ENCODE data around the gene CCPG1. TPM values are rescaled to one million over a fixed set of nuclear protein-coding genes. Genes with fewer than 3 reads are reported as not detected.
"Not testable (repeated sequence)": the region's sequence is repeated elsewhere in the genome, so short reads cannot be mapped to it uniquely, and the experiment has no call there.

Gene CCPG1
- polyA plus RNA-seq, 3 donors = 21.1 to 196 (median 145) TPM

DNA sequence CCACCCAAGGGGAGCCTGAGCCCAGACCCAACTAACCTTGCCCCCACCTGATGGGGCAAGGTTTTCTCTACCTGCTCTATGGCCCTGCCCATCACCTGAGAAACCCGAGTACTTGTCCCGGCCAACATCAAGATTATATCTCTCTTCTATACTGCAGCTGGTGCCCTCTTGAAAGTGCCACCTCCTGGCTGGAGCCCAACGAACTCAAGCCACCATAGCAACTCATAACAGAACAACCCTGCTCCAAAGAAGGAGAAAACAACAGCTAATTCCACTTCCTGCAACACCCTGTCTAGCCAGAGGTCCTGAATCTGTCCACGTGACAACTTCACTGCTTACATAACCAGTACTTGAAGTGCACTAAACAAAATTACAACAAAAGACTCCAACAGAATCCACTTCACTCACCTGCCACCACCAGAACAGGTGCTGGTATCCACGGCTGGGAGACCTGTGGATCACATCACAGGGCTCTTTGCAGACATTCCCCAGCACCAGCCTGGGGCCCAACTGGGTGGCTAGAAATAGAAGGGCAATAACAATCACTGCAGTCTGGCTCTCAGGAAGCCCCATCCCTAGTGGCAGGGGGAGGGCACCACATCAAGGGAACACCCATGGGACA lies 49.4 kb upstream of the CCPG1 start:
- Mint-ChIP-seq H3K36me3 (no peaks in the 10 kb centered on the region), H3K27ac (no peak overlapping the region), H3K9me3 (peaks cover 13 to 34% (median 29%) of the 10 kb centered on the region in 7 donors), H3K4me1 (no peaks in the 10 kb centered on the region), H3K4me3 (no peak overlapping the region), H3K27me3 (ENCODE audit: low read depth in 3 of 3) (peaks cover 0 to 2% (median 0%) of the 10 kb centered on the region in 3 donors)
- no peak for DNase-seq
- TF ChIP-seq, protein P1, sequence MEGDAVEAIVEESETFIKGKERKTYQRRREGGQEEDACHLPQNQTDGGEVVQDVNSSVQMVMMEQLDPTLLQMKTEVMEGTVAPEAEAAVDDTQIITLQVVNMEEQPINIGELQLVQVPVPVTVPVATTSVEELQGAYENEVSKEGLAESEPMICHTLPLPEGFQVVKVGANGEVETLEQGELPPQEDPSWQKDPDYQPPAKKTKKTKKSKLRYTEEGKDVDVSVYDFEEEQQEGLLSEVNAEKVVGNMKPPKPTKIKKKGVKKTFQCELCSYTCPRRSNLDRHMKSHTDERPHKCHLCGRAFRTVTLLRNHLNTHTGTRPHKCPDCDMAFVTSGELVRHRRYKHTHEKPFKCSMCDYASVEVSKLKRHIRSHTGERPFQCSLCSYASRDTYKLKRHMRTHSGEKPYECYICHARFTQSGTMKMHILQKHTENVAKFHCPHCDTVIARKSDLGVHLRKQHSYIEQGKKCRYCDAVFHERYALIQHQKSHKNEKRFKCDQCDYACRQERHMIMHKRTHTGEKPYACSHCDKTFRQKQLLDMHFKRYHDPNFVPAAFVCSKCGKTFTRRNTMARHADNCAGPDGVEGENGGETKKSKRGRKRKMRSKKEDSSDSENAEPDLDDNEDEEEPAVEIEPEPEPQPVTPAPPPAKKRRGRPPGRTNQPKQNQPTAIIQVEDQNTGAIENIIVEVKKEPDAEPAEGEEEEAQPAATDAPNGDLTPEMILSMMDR (IDR thresholded peaks at IDR 0.05) = no peak
- Histone ChIP-seq H3K27me3 (ENCODE audit: control insufficient read depth in 2 of 2, insufficient read depth in 2 of 2, low read length in 2 of 2) (no peaks in the 10 kb centered on the region), H3K9ac (ENCODE audit: insufficient read depth, low read length, poor library complexity, severe bottlenecking) (no peak overlapping the region), H3K4me1 (ENCODE audit: control insufficient read depth in 1 of 2, insufficient read depth in 2 of 2, low read length in 2 of 2) (no peaks in the 10 kb centered on the region), H2AFZ (ENCODE audit: insufficient read depth, low read depth, low read length, poor library complexity, severe bottlenecking) (no peak overlapping the region), H3K27ac (ENCODE audit: low read depth in 1 of 2, low read length in 2 of 2) (no peak overlapping the region), H3K36me3 (replicated peaks in 1 of 2; ENCODE audit: control insufficient read depth in 1 of 2, insufficient read depth in 2 of 2, low read length in 2 of 2) (no peaks in the 10 kb centered on the region), H3K4me2 (replicated peaks; ENCODE audit: extremely low read depth, low read length, poor library complexity, severe bottlenecking) (no peak overlapping the region), H4K20me1 (ENCODE audit: insufficient read depth, low read length) (no peaks in the 10 kb centered on the region), H3K79me2 (ENCODE audit: insufficient read depth, low read length) (no peaks in the 10 kb centered on the region), H3K9me3 (replicated peaks in 1 of 2; ENCODE audit: control insufficient read depth in 1 of 2, insufficient read depth in 1 of 2, low read length in 2 of 2) (peaks cover 4 to 14% of the 10 kb centered on the region in 2 donors), H3K4me3 (replicated peaks in 1 of 3; ENCODE audit: low read depth in 2 of 3, low read length in 3 of 3) (no peak overlapping the region)
- intact Hi-C loops (cut with micrococcal nuclease) = no loop called here
- WGBS (ENCODE audit: insufficient coverage) = 89% methylated on average over 4 of the region's 5 CpGs

DNA sequence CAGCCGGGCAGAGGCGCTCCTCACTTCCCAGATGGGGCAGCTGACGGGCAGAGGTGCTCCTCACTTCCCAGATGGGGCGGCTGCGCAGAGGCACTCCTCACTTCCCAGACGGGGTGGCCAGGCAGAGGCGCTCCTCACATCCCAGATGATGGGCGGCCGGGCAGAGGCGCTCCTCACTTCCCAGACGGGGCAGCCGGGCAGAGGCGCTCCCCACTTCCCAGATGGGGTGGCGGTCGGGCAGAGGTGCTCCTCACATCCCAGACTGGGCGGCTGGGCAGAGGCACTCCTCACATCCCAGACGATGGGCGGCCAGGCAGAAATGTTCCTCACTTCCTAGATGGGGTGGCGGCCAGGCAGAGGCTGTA lies 38.9 kb upstream of the CCPG1 start:
- 100% methylated on average over 5 of the region's 19 CpGs for WGBS (ENCODE audit: insufficient coverage)
- H3K27me3 ChIP-seq (ENCODE audit: control insufficient read depth in 2 of 2, insufficient read depth in 2 of 2, low read length in 2 of 2); H4K20me1 ChIP-seq (ENCODE audit: insufficient read depth, low read length); H3K4me1 ChIP-seq (ENCODE audit: control insufficient read depth in 1 of 2, insufficient read depth in 2 of 2, low read length in 2 of 2); H3K4me2 ChIP-seq (replicated peaks; ENCODE audit: extremely low read depth, low read length, poor library complexity, severe bottlenecking); H3K9ac ChIP-seq (ENCODE audit: insufficient read depth, low read length, poor library complexity, severe bottlenecking); intact Hi-C loops (cut with micrococcal nuclease); H3K27me3 Mint-ChIP-seq (ENCODE audit: low read depth in 3 of 3); H3K4me1 Mint-ChIP-seq; H3K4me3 ChIP-seq (replicated peaks in 1 of 3; ENCODE audit: low read depth in 2 of 3, low read length in 3 of 3); H3K79me2 ChIP-seq (ENCODE audit: insufficient read depth, low read length); H3K4me3 Mint-ChIP-seq; H3K27ac Mint-ChIP-seq; H3K27ac ChIP-seq (ENCODE audit: low read depth in 1 of 2, low read length in 2 of 2); H3K36me3 Mint-ChIP-seq; H3K36me3 ChIP-seq (replicated peaks in 1 of 2; ENCODE audit: control insufficient read depth in 1 of 2, insufficient read depth in 2 of 2, low read length in 2 of 2); H2AFZ ChIP-seq (ENCODE audit: insufficient read depth, low read depth, low read length, poor library complexity, severe bottlenecking); DNase-seq: not testable (repeated sequence)
- peaks cover 11 to 23% of the 10 kb centered on the region in 2 donors for H3K9me3 ChIP-seq (replicated peaks in 1 of 2; ENCODE audit: control insufficient read depth in 1 of 2, insufficient read depth in 1 of 2, low read length in 2 of 2)
- peaks cover 12 to 42% (median 28%) of the 10 kb centered on the region in 7 donors for H3K9me3 Mint-ChIP-seq

DNA sequence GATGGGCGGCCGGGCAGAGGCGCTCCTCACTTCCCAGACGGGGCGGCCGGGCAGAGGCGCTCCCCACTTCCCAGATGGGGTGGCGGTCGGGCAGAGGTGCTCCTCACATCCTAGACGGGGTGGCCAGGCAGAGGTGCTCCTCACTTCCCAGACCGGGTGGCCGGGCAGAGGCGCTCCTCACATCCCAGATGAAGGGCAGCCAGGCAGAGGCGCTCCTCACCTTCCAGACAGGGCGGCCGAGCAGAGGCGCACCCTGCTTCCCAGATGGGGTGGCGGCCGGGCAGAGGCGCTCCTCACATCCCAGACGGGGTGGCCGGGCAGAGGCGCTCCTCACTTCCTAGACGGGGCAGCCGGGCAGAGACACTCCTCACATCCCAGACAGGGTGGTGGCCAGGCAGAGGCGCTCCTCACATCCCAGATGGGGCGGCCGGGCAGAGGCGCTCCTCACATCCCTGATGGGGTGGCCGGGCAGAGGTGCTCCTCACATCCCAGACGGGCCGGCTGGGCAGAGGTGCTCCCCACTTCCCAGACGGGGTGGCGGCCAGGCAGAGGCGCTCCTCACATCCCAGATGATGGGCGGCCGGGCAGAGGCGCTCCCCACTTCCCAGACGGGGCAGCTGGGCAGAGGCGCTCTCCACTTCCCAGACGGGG lies 38.3 kb upstream of the CCPG1 start:
- H3K9me3 Mint-ChIP-seq = peaks cover 12 to 42% (median 28%) of the 10 kb centered on the region in 7 donors
- H3K4me1 Mint-ChIP-seq; H3K9ac ChIP-seq (ENCODE audit: insufficient read depth, low read length, poor library complexity, severe bottlenecking); H4K20me1 ChIP-seq (ENCODE audit: insufficient read depth, low read length); H3K4me2 ChIP-seq (replicated peaks; ENCODE audit: extremely low read depth, low read length, poor library complexity, severe bottlenecking); intact Hi-C loops (cut with micrococcal nuclease); H3K79me2 ChIP-seq (ENCODE audit: insufficient read depth, low read length); H2AFZ ChIP-seq (ENCODE audit: insufficient read depth, low read depth, low read length, poor library complexity, severe bottlenecking); H3K27me3 ChIP-seq (ENCODE audit: control insufficient read depth in 2 of 2, insufficient read depth in 2 of 2, low read length in 2 of 2); H3K4me1 ChIP-seq (ENCODE audit: control insufficient read depth in 1 of 2, insufficient read depth in 2 of 2, low read length in 2 of 2); H3K36me3 Mint-ChIP-seq; DNase-seq; H3K4me3 Mint-ChIP-seq; H3K27me3 Mint-ChIP-seq (ENCODE audit: low read depth in 3 of 3); H3K27ac Mint-ChIP-seq; H3K27ac ChIP-seq (ENCODE audit: low read depth in 1 of 2, low read length in 2 of 2); H3K4me3 ChIP-seq (replicated peaks in 1 of 3; ENCODE audit: low read depth in 2 of 3, low read length in 3 of 3); H3K36me3 ChIP-seq (replicated peaks in 1 of 2; ENCODE audit: control insufficient read depth in 1 of 2, insufficient read depth in 2 of 2, low read length in 2 of 2): not testable (repeated sequence)
- 98% methylated on average over 31 of the region's 41 CpGs for WGBS (ENCODE audit: insufficient coverage)
- peaks cover 11 to 23% of the 10 kb centered on the region in 2 donors for H3K9me3 ChIP-seq (replicated peaks in 1 of 2; ENCODE audit: control insufficient read depth in 1 of 2, insufficient read depth in 1 of 2, low read length in 2 of 2)

DNA sequence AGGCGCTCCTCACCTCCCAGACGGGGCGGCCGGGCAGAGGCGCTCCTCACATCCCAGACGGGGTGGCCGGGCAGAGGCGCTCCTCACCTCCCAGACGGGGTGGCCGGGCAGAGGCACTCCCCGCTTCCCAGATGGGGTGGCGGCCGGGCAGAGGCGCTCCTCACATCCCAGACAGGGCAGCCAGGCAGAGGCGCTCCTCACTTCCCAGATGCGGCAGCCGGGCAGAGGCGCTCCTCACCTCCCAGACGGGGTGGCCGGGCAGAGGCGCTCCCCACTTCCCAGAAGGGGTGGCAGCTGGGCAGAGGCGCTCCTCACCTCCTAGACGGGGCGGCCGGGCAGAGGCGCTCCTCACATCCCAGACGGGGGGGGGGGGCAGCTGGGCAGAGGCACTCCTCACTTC lies 37.8 kb upstream of the CCPG1 start:
- H3K4me3 Mint-ChIP-seq; H3K27me3 ChIP-seq (ENCODE audit: control insufficient read depth in 2 of 2, insufficient read depth in 2 of 2, low read length in 2 of 2); H3K27me3 Mint-ChIP-seq (ENCODE audit: low read depth in 3 of 3); H3K79me2 ChIP-seq (ENCODE audit: insufficient read depth, low read length); H2AFZ ChIP-seq (ENCODE audit: insufficient read depth, low read depth, low read length, poor library complexity, severe bottlenecking); H3K27ac ChIP-seq (ENCODE audit: low read depth in 1 of 2, low read length in 2 of 2); H3K4me1 Mint-ChIP-seq; H3K36me3 ChIP-seq (replicated peaks in 1 of 2; ENCODE audit: control insufficient read depth in 1 of 2, insufficient read depth in 2 of 2, low read length in 2 of 2); H3K4me3 ChIP-seq (replicated peaks in 1 of 3; ENCODE audit: low read depth in 2 of 3, low read length in 3 of 3); H3K9ac ChIP-seq (ENCODE audit: insufficient read depth, low read length, poor library complexity, severe bottlenecking); H4K20me1 ChIP-seq (ENCODE audit: insufficient read depth, low read length); intact Hi-C loops (cut with micrococcal nuclease); H3K4me1 ChIP-seq (ENCODE audit: control insufficient read depth in 1 of 2, insufficient read depth in 2 of 2, low read length in 2 of 2); DNase-seq; H3K4me2 ChIP-seq (replicated peaks; ENCODE audit: extremely low read depth, low read length, poor library complexity, severe bottlenecking); H3K36me3 Mint-ChIP-seq; H3K27ac Mint-ChIP-seq: not testable (repeated sequence)
- WGBS (ENCODE audit: insufficient coverage) = 91% methylated on average over 14 of the region's 27 CpGs
- H3K9me3 ChIP-seq (replicated peaks in 1 of 2; ENCODE audit: control insufficient read depth in 1 of 2, insufficient read depth in 1 of 2, low read length in 2 of 2) = peaks cover 11 to 23% of the 10 kb centered on the region in 2 donors
- H3K9me3 Mint-ChIP-seq = peaks cover 12 to 42% (median 28%) of the 10 kb centered on the region in 7 donors
